HG03442 (cell line): ENCODE measurements around the gene SNX9.
"Not testable (repeated sequence)": the region's sequence is repeated elsewhere in the genome, so short reads cannot be mapped to it uniquely, and the experiment has no call there.

Experiments used
- ATAC-seq: cut with Tn5 transposase; IDR thresholded peaks from one replicate; pipeline ENCODE4 v1.9.1; 2021; ENCODE audit warnings: mild to moderate bottlenecking, moderate library complexity; ENCODE audit not compliant: unreplicated experiment

SNX9 gene

GRCh38 chr6:157830354-157831017, 7.4 kb downstream of the SNX9 start:
- ATAC-seq: peak; percentile 94

GRCh38 chr6:157831018-157831369, 7.9 kb downstream of the SNX9 start:
- no peak for ATAC-seq

GRCh38 chr6:157831424-157832249, 8.6 kb downstream of the SNX9 start:
- no peak for ATAC-seq

- ATAC-seq: no peak
Observed at GRCh38 chr6:157832250-157832967, 9.4 kb downstream of the SNX9 start.

- no peak for ATAC-seq
Observed at GRCh38 chr6:157834549-157834948, 11.5 kb downstream of the SNX9 start.

- ATAC-seq: no peak
Observed at GRCh38 chr6:157838718-157839430, 15.8 kb downstream of the SNX9 start.

- no peak for ATAC-seq
Observed at GRCh38 chr6:157839606-157840005, 16.6 kb downstream of the SNX9 start.

- no peak for ATAC-seq
Observed at GRCh38 chr6:157840261-157840660, 17.2 kb downstream of the SNX9 start.

GRCh38 chr6:157840776-157841175, 17.7 kb downstream of the SNX9 start:
- ATAC-seq: no peak

- ATAC-seq: peak; percentile 89
Observed at GRCh38 chr6:157841211-157841840, 18.3 kb downstream of the SNX9 start.

- ATAC-seq: no peak
Observed at GRCh38 chr6:157842212-157842611, 19.2 kb downstream of the SNX9 start.

GRCh38 chr6:157844196-157844595, 21.1 kb downstream of the SNX9 start:
- not testable (repeated sequence) for ATAC-seq

- ATAC-seq: no peak
Observed at GRCh38 chr6:157845493-157846259, 22.6 kb downstream of the SNX9 start.

GRCh38 chr6:157847846-157848245, 24.8 kb downstream of the SNX9 start:
- ATAC-seq: no peak

- ATAC-seq: no peak
Observed at GRCh38 chr6:157848693-157849092, 25.6 kb downstream of the SNX9 start.

GRCh38 chr6:157849288-157850017, 26.4 kb downstream of the SNX9 start:
- no peak for ATAC-seq

- no peak for ATAC-seq
Observed at GRCh38 chr6:157850030-157850429, 27.0 kb downstream of the SNX9 start.

GRCh38 chr6:157853018-157853805, 30.2 kb downstream of the SNX9 start:
- ATAC-seq: no peak
